CD4-positive, alpha-beta T cell (primary cell): ENCODE results near the gene STX4. TPM values are rescaled to one million over a fixed set of nuclear protein-coding genes. Genes with fewer than 3 reads are reported as not detected.
A peak's percentile ranks its signal among the peaks of the same experiment; 100 is the strongest.

Source experiments
- ATAC-seq: fragments of 200-7000 bp; cut with Tn5 transposase; one replicate; pipeline ENCODE4 v1.10.0; 2022; ENCODE audit warnings: mild to moderate bottlenecking; ENCODE audit not compliant: poor library complexity
- CTCF ChIA-PET: fragments of 350-600 bp; sonication (Branson Sonifier 250); formaldehyde crosslinking; loops from one replicate; lab custom pipeline; 2021; ENCODE audit warnings: antibody characterized with exemption, inconsistent platforms; lab: Charles Lee
- POLR2A ChIA-PET: fragments of 350-600 bp; sonication (Branson Sonifier 250); formaldehyde crosslinking; loops from one replicate; lab custom pipeline; 2021; ENCODE audit warnings: antibody characterized with exemption, inconsistent platforms; lab: Charles Lee
- DNase-seq, 14 experiments: peaks; one replicate each; pipeline ENCODE4 v3.0.0-alpha.2; 2013 to 2020; ENCODE audit warnings: mixed read lengths in 2 of 14
- H3K27ac ChIP-seq, 2 donors: one replicate each; pipeline versions ENCODE4 v1.5.1 to v1.7.0; 2013; ENCODE audit warnings: low read length in 2 of 2, low read depth in 1 of 2, mild to moderate bottlenecking in 1 of 2
- H3K27me3 ChIP-seq, 2 experiments: 1 replicate in 1 of 2; 2 replicates in 1 of 2; pipeline versions ENCODE4 v1.6.1 to v1.7.0; 2013; ENCODE audit warnings: low read length in 2 of 2, control low read depth in 1 of 2, mild to moderate bottlenecking in 1 of 2, moderate library complexity in 1 of 2; ENCODE audit not compliant: insufficient read depth in 2 of 2, control insufficient read depth in 1 of 2
- H3K36me3 ChIP-seq: one replicate; pipeline ENCODE4 v1.6.1; 2013; ENCODE audit warnings: low read length, control low read depth; ENCODE audit not compliant: insufficient read depth
- H3K4me1 ChIP-seq: one replicate; pipeline ENCODE4 v1.6.1; 2013; ENCODE audit warnings: low read length, control low read depth; ENCODE audit not compliant: insufficient read depth
- H3K4me3 ChIP-seq: one replicate; pipeline ENCODE4 v1.5.1; 2013; ENCODE audit warnings: mild to moderate bottlenecking, low read length, moderate library complexity
- H3K9me3 ChIP-seq, 2 experiments: 1 replicate in 1 of 2; 2 replicates in 1 of 2; pipeline versions ENCODE4 v1.6.1 to v1.7.0; 2013; ENCODE audit warnings: low read length in 2 of 2, mild to moderate bottlenecking in 2 of 2, control low read depth in 1 of 2, moderate library complexity in 1 of 2; ENCODE audit not compliant: control insufficient read depth in 1 of 2, insufficient read depth in 1 of 2
- H3K27ac Mint-ChIP-seq: one replicate; pipeline ENCODE4 v1.8.0; 2020; ENCODE audit warnings: mixed read lengths
- H3K27me3 Mint-ChIP-seq: one replicate; pipeline ENCODE4 v1.8.0; 2021; ENCODE audit warnings: mixed read lengths
- H3K36me3 Mint-ChIP-seq: one replicate; pipeline ENCODE4 v1.8.0; 2021; ENCODE audit warnings: low read depth, mixed read lengths
- H3K4me1 Mint-ChIP-seq: one replicate; pipeline ENCODE4 v1.8.0; 2021; ENCODE audit warnings: low read depth, mixed read lengths
- H3K4me3 Mint-ChIP-seq: one replicate; pipeline ENCODE4 v1.8.0; 2020; ENCODE audit warnings: mild to moderate bottlenecking, mixed read lengths
- H3K9me3 Mint-ChIP-seq: one replicate; pipeline ENCODE4 v1.8.0; 2020; ENCODE audit warnings: mixed read lengths
- CTCF ChIP-seq: fragments of 200-600 bp; IDR thresholded peaks from one replicate; pipeline ENCODE4 v1.8.0; 2022; ENCODE audit warnings: antibody characterized with exemption, mild to moderate bottlenecking
- intact Hi-C, 2 experiments: fragments of 100-400 bp; cut with DNase I in 1 of 2; cut with micrococcal nuclease in 1 of 2; formaldehyde crosslinking; loops; one replicate each; pipeline versions ENCODE4 v1.15.1 to v1.9.0; 2023 to 2025; cut with DNase I, micrococcal nuclease
- total RNA-seq, 174 experiments: library from RNA in 2 of 174; stranded (reverse) in 2 of 174; gene quantifications; one replicate each; pipeline ENCODE4 v1.2.3 and lab custom pipeline; 2021 to 2026

Gene STX4
- total RNA-seq, 2 experiments from 2014 or later: 54.1 to 55.2 TPM

- CTCF ChIA-PET: no interaction called here
- no peak for ATAC-seq
- Histone ChIP-seq H3K27ac (no peak overlapping the region), H3K36me3 (no peaks in the 10 kb centered on the region), H3K4me1 (peaks cover 13% of the 10 kb centered on the region), H3K4me3 (no peak overlapping the region), H3K27me3 (no peaks in the 10 kb centered on the region), H3K9me3 (no peaks in the 10 kb centered on the region)
- no peak overlapping the region for H3K27ac Mint-ChIP-seq
- H3K4me3 Mint-ChIP-seq: no peak overlapping the region
- H3K36me3 Mint-ChIP-seq: no peaks in the 10 kb centered on the region
- DNase-seq: no peak
- intact Hi-C loops: no loop called here
- no peak for TF ChIP-seq CTCF
- peaks cover 3% of the 10 kb centered on the region for H3K4me1 Mint-ChIP-seq
- POLR2A ChIA-PET: no interaction called here
- no peaks in the 10 kb centered on the region for H3K9me3 Mint-ChIP-seq
- no peaks in the 10 kb centered on the region for H3K27me3 Mint-ChIP-seq
Observed at GRCh38 chr16:30992931-30993816, 40.2 kb upstream of the STX4 start.

GRCh38 chr16:30995927-30996323, 37.4 kb upstream of the STX4 start:
- intact Hi-C loops: loop anchor here in 1 of 2 experiments (2.0 kb wide), 1 partner anchor 39 kb away; no protein-coding TSS in a partner anchor
- Mint-ChIP-seq H3K4me3 (peak overlapping the region; percentile 78), H3K27me3 (no peaks in the 10 kb centered on the region), H3K4me1 (peaks cover 3% of the 10 kb centered on the region), H3K36me3 (no peaks in the 10 kb centered on the region), H3K27ac (no peak overlapping the region), H3K9me3 (no peaks in the 10 kb centered on the region)
- Histone ChIP-seq H3K27me3 (no peaks in the 10 kb centered on the region), H3K9me3 (no peaks in the 10 kb centered on the region), H3K27ac (no peak overlapping the region), H3K4me3 (no peak overlapping the region), H3K4me1 (peaks cover 13% of the 10 kb centered on the region), H3K36me3 (no peaks in the 10 kb centered on the region)
- TF ChIP-seq CTCF: no peak
- ATAC-seq: no peak
- ChIA-PET CTCF (no interaction called here), POLR2A (no interaction called here)
- no peak for DNase-seq

- CTCF ChIA-PET: interaction anchor here (1.2 to 1.3 kb wide), 2 partner anchors 11 to 146 kb away, joined by 4 to 5 read pairs; partner anchors contain the start of gene HSD3B7
- Histone ChIP-seq H3K36me3 (no peaks in the 10 kb centered on the region), H3K4me3 (peak overlapping the region; percentile 58), H3K27me3 (no peaks in the 10 kb centered on the region), H3K27ac (no peak overlapping the region), H3K4me1 (peaks cover 13% of the 10 kb centered on the region), H3K9me3 (no peaks in the 10 kb centered on the region)
- Mint-ChIP-seq H3K9me3 (no peaks in the 10 kb centered on the region), H3K4me3 (peak overlapping the region; percentile 83), H3K36me3 (no peaks in the 10 kb centered on the region), H3K4me1 (peaks cover 3% of the 10 kb centered on the region), H3K27ac (peak overlapping the region; percentile 39), H3K27me3 (no peaks in the 10 kb centered on the region)
- no peak for ATAC-seq
- no peak for DNase-seq
- POLR2A ChIA-PET: interaction anchor here (0.6 to 1.3 kb wide), 6 partner anchors 12 to 463 kb away, joined by 3 to 5 read pairs (median 4); partner anchors contain the start of genes ARMC5, FUS, HSD3B7 and PYCARD
- intact Hi-C loops: loop anchor here in 1 of 2 experiments (2.0 kb wide), 1 partner anchor 38 kb away; no protein-coding TSS in a partner anchor
- no peak for TF ChIP-seq CTCF
Observed at GRCh38 chr16:30996324-30996984, 36.9 kb upstream of the STX4 start.
